GM12891 (cell line): ENCODE results near the gene EIF2D.
"Not testable (repeated sequence)": the region's sequence is repeated elsewhere in the genome, so short reads cannot be mapped to it uniquely, and the experiment has no call there.

ENCODE experiments used
- PAX5 ChIP-seq: IDR thresholded peaks from 2 replicates; pipeline ENCODE4 v1.6.1; 2011; ENCODE audit warnings: low read length, moderate library complexity, mild to moderate bottlenecking; ENCODE audit not compliant: insufficient read depth, severe bottlenecking
- POLR2A ChIP-seq: IDR thresholded peaks from 2 replicates; pipeline ENCODE4 v1.6.1; 2011; ENCODE audit warnings: low read depth, low read length, control low read depth
- POLR2AphosphoS5 ChIP-seq: IDR thresholded peaks from 2 replicates; pipeline ENCODE4 v1.6.1; 2011; ENCODE audit warnings: low read depth, low read length, control low read depth
- SPI1 ChIP-seq: IDR thresholded peaks from 2 replicates; pipeline ENCODE4 v1.6.1; 2011; ENCODE audit warnings: low read depth, low read length, control low read depth
- TAF1 ChIP-seq: IDR thresholded peaks from 2 replicates; pipeline ENCODE4 v1.6.1; 2011; ENCODE audit warnings: low read depth, low read length, control low read depth

GRCh38 chr1:206642074-206642473 lies 29.8 kb upstream of the EIF2D start:
- TF ChIP-seq POLR2A, POLR2AphosphoS5, SPI1, TAF1, PAX5: not testable (repeated sequence)
